Hippocampal formation (tissue), 2 donors: Measurements from ENCODE around the gene DNTT.

Source experiments
- DNase-seq, 2 donors: peaks; one replicate each; lab custom pipeline; 2025; lab: John Stamatoyannopoulos, UW

The DNTT gene

DNA sequence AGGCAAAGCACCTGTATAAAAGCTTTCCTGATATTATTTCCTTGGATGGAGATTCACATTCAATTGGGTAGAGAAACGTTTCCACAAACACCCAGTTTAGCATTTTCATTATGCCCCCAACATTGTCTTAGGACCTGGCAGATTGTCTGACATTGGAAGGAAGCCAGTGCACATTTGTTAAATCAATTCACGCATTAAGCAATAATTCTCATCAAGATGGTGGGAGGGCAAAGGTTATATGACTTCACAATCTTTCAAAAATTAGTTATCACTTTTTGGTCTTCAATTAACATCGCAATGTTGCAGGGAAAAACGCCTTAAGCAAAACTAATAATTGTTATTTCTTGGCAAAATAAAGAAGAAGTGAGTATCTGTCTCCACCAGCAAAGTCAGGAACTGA is 38.2 kb downstream of the DNTT start:
- DNase-seq: no peak

DNA sequence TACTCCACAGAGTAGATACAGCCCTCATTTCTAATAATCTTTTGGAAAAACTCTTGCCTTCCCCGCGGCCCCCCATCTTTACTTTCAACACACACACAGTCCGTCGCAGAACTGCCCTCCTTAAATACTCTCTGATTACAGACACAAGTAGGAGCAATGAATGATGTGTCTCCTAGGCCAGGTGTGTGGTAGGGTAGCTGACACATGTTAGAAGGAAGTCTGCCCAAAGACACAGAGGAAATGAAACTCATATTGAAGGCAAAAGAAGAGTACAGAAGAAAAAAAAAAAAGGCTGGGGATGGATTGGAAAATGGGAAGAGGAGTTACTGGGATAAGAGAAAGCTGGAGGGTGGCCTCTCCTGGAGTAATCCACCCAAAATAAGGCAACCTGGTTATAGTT is 39.9 kb downstream of the DNTT start:
- no peak for DNase-seq

- no peak for DNase-seq
These were observed 41.0 kb downstream of the DNTT start for GRCh38 chr10:96345222-96345621.

DNA sequence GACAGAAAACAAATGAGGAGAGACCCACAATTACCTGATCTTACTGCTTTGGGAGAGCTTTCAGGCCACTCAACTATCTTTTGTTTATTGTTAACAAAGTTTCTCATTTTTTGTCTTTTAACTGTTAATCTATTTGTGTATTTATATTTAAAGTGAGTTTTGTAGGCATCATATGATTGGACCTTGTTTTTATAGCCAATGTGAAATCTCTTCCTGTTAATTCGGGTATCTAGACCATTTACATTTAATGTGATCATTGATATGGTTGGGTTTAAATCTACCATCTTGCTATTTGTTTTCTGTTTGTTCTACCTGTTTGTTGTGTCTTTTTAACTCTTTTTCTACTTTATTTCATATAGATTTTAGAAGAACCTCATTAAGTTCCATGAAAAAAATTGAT is 42.1 kb downstream of the DNTT start:
- DNase-seq: no peak

DNA sequence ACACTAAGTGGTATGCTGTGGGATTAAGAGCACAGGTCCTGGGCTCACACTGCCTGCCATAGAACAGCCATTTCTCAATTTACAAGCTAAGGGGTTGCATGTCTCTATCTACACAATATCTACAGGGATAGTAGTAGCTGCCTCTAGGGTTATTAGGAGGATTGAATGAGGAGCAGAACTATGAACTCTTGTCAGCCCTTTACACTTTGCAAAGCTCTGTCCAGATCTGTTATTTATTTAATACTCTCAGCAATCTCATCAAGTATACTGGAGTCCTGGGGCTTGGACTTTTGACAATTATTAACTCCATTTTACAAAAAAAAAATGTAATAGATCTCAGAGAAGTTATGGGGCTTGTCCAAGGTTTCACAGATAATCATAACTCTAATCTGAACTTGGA is 47.8 kb downstream of the DNTT start:
- no peak for DNase-seq

- DNase-seq: no peak
These were observed 48.3 kb downstream of the DNTT start for GRCh38 chr10:96352582-96352981.

DNA sequence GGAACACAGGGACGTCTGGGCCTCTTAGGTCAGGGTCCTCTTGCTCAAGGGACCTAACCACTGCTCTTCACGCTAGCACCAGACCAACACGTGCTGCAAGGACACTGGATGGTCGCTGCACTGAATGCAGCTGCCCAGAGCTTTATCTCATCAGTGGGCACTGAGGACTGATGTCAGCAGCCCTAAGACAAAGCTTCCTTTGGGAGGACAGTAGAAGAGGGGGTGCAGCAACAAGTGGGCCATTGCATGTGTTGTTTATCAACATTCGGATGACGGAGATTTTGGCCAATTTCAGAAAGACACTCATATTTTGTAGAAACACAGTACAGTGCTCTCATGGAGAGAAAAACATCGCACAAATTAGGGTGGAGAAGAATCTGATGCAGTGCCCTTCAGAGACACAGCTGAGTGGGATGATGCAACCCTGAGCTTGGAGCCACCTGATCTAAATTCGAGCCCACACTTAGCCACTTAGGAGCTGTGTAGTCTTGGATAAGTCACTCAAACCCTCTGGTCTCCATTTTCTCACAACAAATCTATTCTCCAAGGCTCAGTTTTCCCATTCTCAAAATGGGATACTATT is 52.9 kb downstream of the DNTT start:
- DNase-seq: peak; percentile 75 to 90

DNA sequence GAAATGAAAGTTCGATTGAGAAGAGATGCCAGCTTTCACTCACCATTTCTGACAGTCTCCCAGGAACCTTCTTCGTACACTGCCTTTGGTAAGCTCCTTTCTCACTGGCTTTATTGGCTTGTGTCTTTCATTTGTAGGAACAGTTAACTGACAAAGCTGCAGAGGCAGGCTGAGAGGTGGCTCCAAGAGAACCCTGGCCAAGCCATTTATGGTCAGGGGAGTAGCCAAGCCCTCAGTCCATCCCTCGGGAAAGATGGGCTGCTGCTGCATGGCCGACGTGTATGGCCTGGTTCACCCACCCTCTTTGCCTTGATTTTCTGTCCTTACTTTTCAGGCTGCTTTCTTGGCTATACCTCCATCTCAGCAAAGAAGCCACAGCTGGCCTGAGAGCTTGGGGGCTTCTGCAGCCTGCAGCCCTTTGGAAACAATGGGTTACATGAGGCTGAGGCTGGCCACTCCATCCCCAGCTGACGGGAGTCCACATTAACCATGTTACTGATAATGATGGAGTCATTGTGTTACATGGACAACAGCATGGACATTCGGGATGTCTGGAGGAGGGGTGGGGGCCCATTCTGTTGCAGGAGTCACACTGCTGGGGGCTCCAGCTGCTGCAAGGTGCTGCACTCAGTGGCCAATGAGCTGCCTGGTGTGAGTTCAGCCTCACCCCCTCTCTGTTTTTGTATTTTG is 54.8 kb downstream of the DNTT start, which contains the start of gene OPALIN:
Gene OPALIN, minus strand, starts transcription at position 152 of the 690 bp plus-strand sequence. Its CDS starts 106 bp downstream, at position 46.
- DNase-seq: peak; percentile 51 to 71

DNA sequence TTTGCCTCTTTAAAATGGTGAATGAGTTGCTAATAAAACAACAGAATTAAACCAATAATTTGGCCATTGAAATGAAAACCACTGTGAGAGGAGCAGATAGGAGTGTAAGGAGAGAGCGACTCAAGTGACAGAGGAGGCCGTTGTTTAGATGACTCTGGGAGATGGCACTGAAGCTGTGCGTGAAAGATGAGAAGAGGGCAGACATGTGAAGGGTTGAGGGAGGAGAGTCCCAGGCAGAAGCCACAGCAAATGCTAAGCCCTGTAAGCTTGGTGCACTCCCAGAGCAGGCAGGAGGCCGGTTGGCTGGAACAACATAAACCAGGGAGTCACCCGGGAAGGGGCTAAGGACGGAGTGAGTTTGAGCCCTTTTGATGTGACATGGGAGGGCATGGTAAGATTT is 55.4 kb downstream of the DNTT start:
- no peak for DNase-seq

DNA sequence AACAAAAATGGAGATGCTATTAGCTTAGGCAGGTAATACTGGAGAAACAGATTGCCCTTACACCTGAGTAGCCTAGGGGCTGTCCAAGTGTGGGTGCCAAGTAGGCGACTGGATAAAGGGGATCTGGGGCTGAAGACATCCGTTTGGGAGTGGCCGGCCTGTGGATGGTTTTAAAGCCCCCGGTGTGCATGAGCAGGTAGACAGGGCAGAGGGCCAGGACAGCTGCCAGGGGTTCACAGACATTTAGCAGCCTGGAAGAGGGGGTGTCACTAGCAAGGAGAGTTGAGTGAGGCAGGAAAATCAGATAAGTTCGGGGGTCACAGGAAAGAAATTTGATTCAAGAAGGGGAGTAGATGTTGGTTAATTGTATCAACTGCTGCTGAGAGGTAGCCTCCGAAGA is 56.1 kb downstream of the DNTT start:
- no peak for DNase-seq

GRCh38 chr10:96360766-96361165 is 56.5 kb downstream of the DNTT start:
- no peak for DNase-seq

GRCh38 chr10:96365571-96365970 is 61.3 kb downstream of the DNTT start:
- DNase-seq: peak; percentile 22 to 56

GRCh38 chr10:96366508-96366907 is 62.3 kb downstream of the DNTT start:
- no peak for DNase-seq

DNA sequence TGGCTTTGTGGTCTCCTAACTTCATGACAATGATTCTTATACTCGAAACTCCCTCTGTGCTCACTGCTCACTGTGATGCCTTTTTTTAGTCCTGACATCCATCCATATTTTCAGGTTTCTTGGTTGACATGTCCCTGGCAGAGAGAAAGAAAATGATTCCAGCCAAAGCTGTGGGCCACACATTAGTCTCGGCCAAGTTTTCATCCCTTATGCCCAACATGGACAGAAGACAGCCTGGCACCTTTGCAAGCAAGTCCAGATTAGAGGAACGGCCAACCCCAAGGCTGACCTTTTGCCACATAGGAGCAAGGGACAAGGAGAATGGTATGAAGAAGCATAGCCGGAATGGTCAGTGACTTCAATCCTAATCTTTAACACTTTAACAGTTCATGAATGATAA is 63.2 kb downstream of the DNTT start:
- no peak for DNase-seq

DNA sequence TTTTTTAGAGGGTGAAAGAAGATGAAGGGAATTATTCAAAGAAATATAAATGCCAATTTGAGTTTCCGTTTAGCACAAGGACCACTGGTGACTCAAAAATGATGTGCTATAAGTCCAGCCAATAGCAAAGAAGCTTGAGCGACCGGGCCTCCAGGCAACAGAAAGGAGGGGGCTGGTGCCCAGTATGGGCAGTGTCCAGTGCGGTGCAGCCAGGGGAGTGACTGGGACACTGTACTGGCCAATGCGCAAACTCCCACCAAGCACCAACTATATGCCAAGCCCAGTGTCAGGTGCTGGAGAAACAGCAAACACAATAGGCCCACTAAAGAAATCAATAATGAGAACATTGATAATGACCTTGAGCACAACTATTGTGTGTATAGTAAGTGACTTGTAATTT is 64.7 kb downstream of the DNTT start:
- no peak for DNase-seq

GRCh38 chr10:96369890-96370583 is 65.8 kb downstream of the DNTT start:
- DNase-seq: no peak

GRCh38 chr10:96370584-96371157 is 66.4 kb downstream of the DNTT start:
- peak in 1 of 2 donors; percentile 39 for DNase-seq

DNA sequence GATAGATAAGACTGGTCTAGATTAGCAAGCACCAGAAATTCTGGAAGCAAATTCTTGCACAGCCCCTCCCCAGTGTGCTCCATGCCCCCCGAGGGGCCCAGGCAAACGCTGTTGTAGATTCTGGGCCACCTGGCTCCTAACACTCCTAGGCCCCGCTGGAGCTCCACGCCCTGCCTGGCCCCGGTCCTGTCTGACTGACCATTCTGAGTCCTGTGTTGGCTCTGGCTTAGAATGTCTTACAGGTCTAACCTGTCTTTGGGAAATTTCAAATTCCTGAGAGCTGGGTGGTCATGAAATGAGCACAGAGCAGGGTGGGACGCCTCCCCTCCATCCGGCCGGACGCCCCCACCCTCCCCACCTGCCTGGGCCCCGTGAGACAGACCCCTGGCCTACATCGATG is 67.1 kb downstream of the DNTT start:
- no peak for DNase-seq

- no peak for DNase-seq
These were observed 69.8 kb downstream of the DNTT start for GRCh38 chr10:96374004-96374403.

DNA sequence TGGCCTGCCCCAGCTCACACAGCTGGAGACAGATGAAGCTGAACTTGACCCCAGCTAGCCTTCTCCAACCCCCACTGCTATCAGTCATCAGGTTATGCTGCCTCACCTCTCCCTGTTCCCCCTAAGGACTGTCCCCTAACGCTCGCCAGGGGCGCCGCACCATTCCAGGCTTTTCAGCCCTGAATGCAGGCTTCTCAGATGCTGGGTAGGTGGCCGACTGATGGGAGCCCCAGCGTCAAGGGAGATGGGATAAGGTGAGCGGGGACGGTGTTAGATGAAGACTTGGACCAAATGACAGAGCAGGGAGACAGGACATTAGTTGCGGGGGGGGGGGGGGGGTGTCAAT is 70.4 kb downstream of the DNTT start:
- DNase-seq: no peak

DNA sequence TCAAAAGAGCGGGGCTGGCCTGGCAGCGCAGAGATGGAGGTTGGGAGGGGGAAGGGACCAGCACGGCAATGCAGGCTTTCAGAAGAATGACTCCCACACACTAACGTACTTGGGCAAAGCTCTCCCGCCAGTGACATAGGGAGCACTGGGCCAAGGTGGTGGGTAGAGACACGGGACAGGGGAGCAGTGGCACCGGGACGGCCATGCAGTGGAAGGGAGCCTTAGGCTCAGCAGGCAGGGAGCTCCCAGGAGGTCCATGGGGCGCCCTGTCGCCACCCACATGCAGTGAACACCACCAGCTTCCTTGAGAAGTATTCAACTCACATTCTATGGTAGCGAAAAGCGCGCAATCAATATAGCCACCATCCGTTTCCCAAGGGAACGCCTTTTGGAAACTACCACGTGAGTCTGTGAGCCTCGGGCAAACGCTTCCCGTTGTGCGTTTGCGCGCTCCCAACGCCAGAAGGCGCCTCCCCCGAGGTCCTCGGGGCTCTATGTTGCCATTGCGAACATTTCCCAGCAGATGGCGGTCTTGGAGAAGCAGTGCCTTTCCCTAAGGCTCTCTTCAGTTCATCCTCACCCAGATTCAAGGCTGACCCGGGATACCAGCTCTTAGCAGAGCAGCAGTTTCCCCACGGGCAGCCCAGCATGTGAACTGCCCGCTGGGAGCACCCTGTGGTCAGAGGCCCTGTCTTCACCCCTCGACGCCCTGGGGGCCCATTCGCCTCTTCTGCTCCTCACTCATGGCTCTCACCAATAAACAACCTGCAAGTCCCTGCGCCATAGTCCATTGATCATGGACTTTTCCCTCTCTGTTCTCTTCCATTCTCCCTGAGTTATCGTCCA is 71.0 kb downstream of the DNTT start:
- DNase-seq: peak; percentile 89 to 91

GRCh38 chr10:96376483-96376882 is 72.2 kb downstream of the DNTT start:
- DNase-seq: no peak
